AG04450 (cell line): ENCODE measurements around the gene MED27. TPM values are rescaled to one million over a fixed set of nuclear protein-coding genes. Genes with fewer than 3 reads are reported as not detected.

Source experiments
- CTCF ChIA-PET: fragments of 300-600, 350-600 bp; formaldehyde crosslinking; extraction: SDS; loops from one replicate; lab custom pipeline; 2022; ENCODE audit warnings: antibody characterized with exemption, inconsistent platforms; lab: Charles Lee
- POLR2A ChIA-PET: fragments of 350-600 bp; formaldehyde crosslinking; extraction: SDS; loops from one replicate; lab custom pipeline; 2021; ENCODE audit warnings: antibody characterized with exemption, inconsistent platforms; lab: Yijun Ruan, JAX
- DNase-seq: peaks from one replicate; pipeline ENCODE4 v3.0.0-alpha.2; 2011; ENCODE audit warnings: low read depth, low spot score
- H3K27ac ChIP-seq: one replicate; pipeline ENCODE4 v1.5.1; 2012; ENCODE audit warnings: low read depth, low read length, control low read depth
- H3K27me3 ChIP-seq: one replicate; pipeline ENCODE4 v1.6.0; 2012; ENCODE audit warnings: low read length; ENCODE audit not compliant: control insufficient read depth, insufficient read depth
- H3K4me3 ChIP-seq: 2 replicates; pipeline ENCODE4 v1.5.1; 2011; ENCODE audit warnings: mild to moderate bottlenecking, low read depth, low read length, control low read depth
- H3K9me3 ChIP-seq: 2 replicates; pipeline ENCODE4 v1.5.1; 2012; ENCODE audit warnings: low read length; ENCODE audit not compliant: control insufficient read depth, insufficient read depth
- CTCF ChIP-seq: IDR thresholded peaks from 2 replicates; pipeline ENCODE4 v1.5.1; 2011; ENCODE audit warnings: low read depth, low read length, control low read depth, inconsistent platforms
- polyA plus RNA-seq: library from polyadenylated mRNA; depleted of rRNA; stranded (reverse); fragments of >200 nt; gene quantifications from 2 replicates; pipeline ENCODE4 v1.2.3, GENCODE V29; 2011

MED27 gene
- polyA plus RNA-seq, 1 experiment: 36.6 TPM

GRCh38 chr9:131824953-131825495 is 254.6 kb downstream of the MED27 start:
- ChIA-PET CTCF (interaction anchor here (1.4 kb wide), 1 partner anchor 411 kb away, joined by 3 read pairs; no protein-coding TSS in a partner anchor), POLR2A (no interaction called here)
- Histone ChIP-seq H3K9me3 (peaks cover 4% of the 10 kb centered on the region; the same call in 1 of the 2 replicates), H3K4me3 (no peak overlapping the region), H3K27ac (no peak overlapping the region), H3K27me3 (peaks cover 75% of the 10 kb centered on the region)
- no peak for DNase-seq
- no peak for TF ChIP-seq CTCF

- H3K27me3 ChIP-seq: peaks cover 80% of the 10 kb centered on the region
- ChIA-PET POLR2A (no interaction called here), CTCF (no interaction called here)
- TF ChIP-seq CTCF: no peak
- no peak overlapping the region for H3K4me3 ChIP-seq
- peaks cover 4% of the 10 kb centered on the region; the same call in 1 of the 2 replicates for H3K9me3 ChIP-seq
- no peak overlapping the region for H3K27ac ChIP-seq
- no peak for DNase-seq
Observed at GRCh38 chr9:131824155-131824594, 255.5 kb downstream of the MED27 start.

- H3K9me3 ChIP-seq: peaks cover 4% of the 10 kb centered on the region; the same call in 1 of the 2 replicates
- H3K4me3 ChIP-seq: no peak overlapping the region
- CTCF ChIA-PET: no interaction called here
- TF ChIP-seq CTCF: no peak
- H3K27me3 ChIP-seq: peaks cover 80% of the 10 kb centered on the region
- POLR2A ChIA-PET: no interaction called here
- no peak for DNase-seq
- H3K27ac ChIP-seq: no peak overlapping the region
Observed at GRCh38 chr9:131823701-131824146, 255.9 kb downstream of the MED27 start.

DNA sequence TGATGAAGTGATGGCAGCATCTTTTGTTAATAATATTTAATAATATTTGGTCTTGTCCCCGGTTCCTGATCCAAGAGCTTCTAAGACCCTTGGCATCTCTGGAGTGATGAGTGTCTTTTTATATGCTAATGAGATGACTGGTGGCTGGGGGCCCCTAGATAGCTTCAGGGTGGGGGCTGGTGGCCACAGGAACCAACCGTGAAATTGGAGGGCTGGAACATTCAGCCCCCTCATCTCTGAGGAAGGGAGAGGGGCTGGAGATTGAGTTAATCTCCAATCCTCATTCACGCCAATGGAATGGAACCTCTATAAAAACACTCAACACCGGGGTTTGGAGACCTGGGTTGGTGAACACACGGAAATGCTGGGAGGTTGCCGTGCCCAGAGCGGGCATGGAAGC is 261.6 kb downstream of the MED27 start:
- no peak for TF ChIP-seq CTCF
- POLR2A ChIA-PET: no interaction called here
- Histone ChIP-seq H3K27me3 (peaks cover 59% of the 10 kb centered on the region), H3K4me3 (no peak overlapping the region), H3K9me3 (no peaks in the 10 kb centered on the region), H3K27ac (no peak overlapping the region)
- CTCF ChIA-PET: no interaction called here
- DNase-seq: no peak

GRCh38 chr9:131817627-131818026 is 262.0 kb downstream of the MED27 start:
- peaks cover 55% of the 10 kb centered on the region for H3K27me3 ChIP-seq

More at GRCh38 chr9:131817627-131818026, 262.0 kb downstream of the MED27 start:
- no peaks in the 10 kb centered on the region; the same call in 1 of the 2 replicates for H3K9me3 ChIP-seq
- H3K4me3 ChIP-seq: no peak overlapping the region
- ChIA-PET CTCF (interaction anchor here (0.6 kb wide), 1 partner anchor 368 kb away, joined by 9 read pairs; no protein-coding TSS in a partner anchor), POLR2A (no interaction called here)
- DNase-seq: no peak
- no peak for TF ChIP-seq CTCF
- H3K27ac ChIP-seq: no peak overlapping the region
